ENCODE data around the gene PAPSS1. TPM values are rescaled to one million over a fixed set of nuclear protein-coding genes. Genes with fewer than 3 reads are reported as not detected.

PAPSS1 gene
- total RNA-seq, 3 donors from 2014 or later (not counting 1 experiment from before 2014, with no cell fraction given), result 10.2 to 21.3 (median 12.9) TPM

DNA sequence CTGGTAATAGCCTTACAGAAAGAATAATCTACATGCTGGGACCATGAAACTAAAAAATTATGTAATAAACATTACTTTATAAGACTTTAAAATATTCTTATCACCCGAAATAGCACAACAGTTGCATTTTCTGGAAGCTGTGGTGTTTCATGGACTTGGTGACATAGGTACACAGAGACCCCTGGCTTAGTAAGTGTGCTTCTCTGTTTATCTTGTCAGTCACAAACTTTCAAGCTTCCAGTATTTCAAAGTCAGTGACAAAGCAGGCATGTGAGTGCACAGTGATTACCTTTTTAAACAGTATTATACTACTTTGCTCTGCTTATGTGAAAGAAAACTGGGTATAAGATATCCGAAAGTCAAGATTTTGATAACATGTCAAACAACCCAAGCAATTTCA is 84.3 kb downstream of the PAPSS1 start:
- DNase-seq (no peak), ATAC-seq (no peak)
- H3K27ac ChIP-seq (ENCODE audit: low read length), result no peak overlapping the region
- H3K4me1 ChIP-seq (ENCODE audit: control insufficient read depth, insufficient read depth, low read length), result no peaks in the 10 kb centered on the region
- no peaks in the 10 kb centered on the region for H3K27me3 ChIP-seq (ENCODE audit: control insufficient read depth, insufficient read depth, low read length)
- TF ChIP-seq, protein P1, sequence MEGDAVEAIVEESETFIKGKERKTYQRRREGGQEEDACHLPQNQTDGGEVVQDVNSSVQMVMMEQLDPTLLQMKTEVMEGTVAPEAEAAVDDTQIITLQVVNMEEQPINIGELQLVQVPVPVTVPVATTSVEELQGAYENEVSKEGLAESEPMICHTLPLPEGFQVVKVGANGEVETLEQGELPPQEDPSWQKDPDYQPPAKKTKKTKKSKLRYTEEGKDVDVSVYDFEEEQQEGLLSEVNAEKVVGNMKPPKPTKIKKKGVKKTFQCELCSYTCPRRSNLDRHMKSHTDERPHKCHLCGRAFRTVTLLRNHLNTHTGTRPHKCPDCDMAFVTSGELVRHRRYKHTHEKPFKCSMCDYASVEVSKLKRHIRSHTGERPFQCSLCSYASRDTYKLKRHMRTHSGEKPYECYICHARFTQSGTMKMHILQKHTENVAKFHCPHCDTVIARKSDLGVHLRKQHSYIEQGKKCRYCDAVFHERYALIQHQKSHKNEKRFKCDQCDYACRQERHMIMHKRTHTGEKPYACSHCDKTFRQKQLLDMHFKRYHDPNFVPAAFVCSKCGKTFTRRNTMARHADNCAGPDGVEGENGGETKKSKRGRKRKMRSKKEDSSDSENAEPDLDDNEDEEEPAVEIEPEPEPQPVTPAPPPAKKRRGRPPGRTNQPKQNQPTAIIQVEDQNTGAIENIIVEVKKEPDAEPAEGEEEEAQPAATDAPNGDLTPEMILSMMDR (IDR thresholded peaks at IDR 0.05), result no peak
- H3K4me1 Mint-ChIP-seq, result no peaks in the 10 kb centered on the region
- no peak overlapping the region for H3K4me3 Mint-ChIP-seq
- WGBS (ENCODE audit: insufficient coverage), result no CpG with 5 or more reads among the region's 2 CpGs
- H3K27ac Mint-ChIP-seq, result no peak overlapping the region
- H3K36me3 Mint-ChIP-seq, result no peaks in the 10 kb centered on the region
- H3K4me3 ChIP-seq (ENCODE audit: low read length), result no peak overlapping the region
- intact Hi-C loops (cut with micrococcal nuclease), result no loop called here
- H3K9me3 Mint-ChIP-seq, result no peaks in the 10 kb centered on the region
- no peaks in the 10 kb centered on the region for H3K9me3 ChIP-seq (ENCODE audit: control insufficient read depth, insufficient read depth, low read length)
- no peaks in the 10 kb centered on the region for H3K27me3 Mint-ChIP-seq (ENCODE audit: low read depth in 2 of 2)
- peaks cover 3% of the 10 kb centered on the region for H3K36me3 ChIP-seq (ENCODE audit: control insufficient read depth, insufficient read depth, low read length)

- Histone ChIP-seq H3K9me3 (ENCODE audit: control insufficient read depth, insufficient read depth, low read length) (no peaks in the 10 kb centered on the region), H3K27me3 (ENCODE audit: control insufficient read depth, insufficient read depth, low read length) (no peaks in the 10 kb centered on the region), H3K4me3 (ENCODE audit: low read length) (no peak overlapping the region), H3K36me3 (ENCODE audit: control insufficient read depth, insufficient read depth, low read length) (peaks cover 3% of the 10 kb centered on the region), H3K4me1 (ENCODE audit: control insufficient read depth, insufficient read depth, low read length) (no peaks in the 10 kb centered on the region), H3K27ac (ENCODE audit: low read length) (no peak overlapping the region)
- intact Hi-C loops (cut with micrococcal nuclease), result no loop called here
- TF ChIP-seq, protein P1 (IDR thresholded peaks at IDR 0.05), result no peak
- Mint-ChIP-seq H3K27me3 (ENCODE audit: low read depth in 2 of 2) (no peaks in the 10 kb centered on the region), H3K9me3 (no peaks in the 10 kb centered on the region), H3K4me3 (no peak overlapping the region), H3K36me3 (no peaks in the 10 kb centered on the region), H3K27ac (no peak overlapping the region), H3K4me1 (no peaks in the 10 kb centered on the region)
- DNase-seq (no peak), ATAC-seq (no peak)
- WGBS (ENCODE audit: insufficient coverage), result 98% methylated on average over 6 of the region's 6 CpGs
Measured at GRCh38 chr4:107631560-107631959, 88.5 kb downstream of the PAPSS1 start.

DNA sequence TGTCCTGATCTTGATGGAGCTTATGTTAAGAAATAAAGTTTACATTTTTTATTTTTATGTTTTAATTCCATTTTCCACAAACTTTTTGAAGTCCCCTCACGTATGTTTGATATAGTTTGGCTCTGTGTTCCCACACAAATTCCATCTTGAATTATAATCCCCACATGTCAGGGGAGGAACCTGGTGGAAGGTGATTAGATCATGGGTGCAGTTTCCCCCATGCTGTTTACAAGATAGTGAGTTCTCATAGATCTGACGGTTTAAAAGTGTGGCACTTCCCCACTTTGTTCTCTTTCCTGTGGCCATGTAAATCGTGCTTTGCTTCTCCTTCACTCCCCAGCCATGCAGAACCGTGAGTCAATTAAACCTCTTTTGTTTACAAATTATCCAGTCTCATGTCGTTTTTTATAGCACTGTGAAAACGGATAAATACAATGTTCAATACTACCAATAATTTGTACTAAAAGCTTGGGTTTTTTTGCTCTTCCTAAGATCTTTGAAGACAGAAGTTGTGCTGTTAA is 89.8 kb downstream of the PAPSS1 start:
- no peak overlapping the region for H3K27ac ChIP-seq (ENCODE audit: low read length)
- H3K27ac Mint-ChIP-seq, result no peak overlapping the region
- no peaks in the 10 kb centered on the region for H3K27me3 ChIP-seq (ENCODE audit: control insufficient read depth, insufficient read depth, low read length)
- H3K9me3 Mint-ChIP-seq, result no peaks in the 10 kb centered on the region
- ATAC-seq (no peak), DNase-seq (no peak)
- H3K36me3 Mint-ChIP-seq, result no peaks in the 10 kb centered on the region
- H3K4me1 ChIP-seq (ENCODE audit: control insufficient read depth, insufficient read depth, low read length), result no peaks in the 10 kb centered on the region
- WGBS (ENCODE audit: insufficient coverage), result 72% methylated on average over 3 of the region's 6 CpGs
- H3K9me3 ChIP-seq (ENCODE audit: control insufficient read depth, insufficient read depth, low read length), result no peaks in the 10 kb centered on the region
- no peak overlapping the region for H3K4me3 Mint-ChIP-seq
- intact Hi-C loops (cut with micrococcal nuclease), result no loop called here
- no peak overlapping the region for H3K4me3 ChIP-seq (ENCODE audit: low read length)
- no peaks in the 10 kb centered on the region for H3K4me1 Mint-ChIP-seq
- TF ChIP-seq, protein P1 (IDR thresholded peaks at IDR 0.05), result no peak
- H3K36me3 ChIP-seq (ENCODE audit: control insufficient read depth, insufficient read depth, low read length), result peaks cover 3% of the 10 kb centered on the region
- no peaks in the 10 kb centered on the region for H3K27me3 Mint-ChIP-seq (ENCODE audit: low read depth in 2 of 2)

- Mint-ChIP-seq H3K4me3 (no peak overlapping the region), H3K4me1 (no peaks in the 10 kb centered on the region), H3K36me3 (no peaks in the 10 kb centered on the region), H3K9me3 (no peaks in the 10 kb centered on the region), H3K27me3 (ENCODE audit: low read depth in 2 of 2) (no peaks in the 10 kb centered on the region), H3K27ac (no peak overlapping the region)
- WGBS (ENCODE audit: insufficient coverage), result 71% methylated on average over 3 of the region's 3 CpGs
- Histone ChIP-seq H3K9me3 (ENCODE audit: control insufficient read depth, insufficient read depth, low read length) (no peaks in the 10 kb centered on the region), H3K36me3 (ENCODE audit: control insufficient read depth, insufficient read depth, low read length) (peaks cover 3% of the 10 kb centered on the region), H3K4me1 (ENCODE audit: control insufficient read depth, insufficient read depth, low read length) (no peaks in the 10 kb centered on the region), H3K27me3 (ENCODE audit: control insufficient read depth, insufficient read depth, low read length) (no peaks in the 10 kb centered on the region), H3K4me3 (ENCODE audit: low read length) (no peak overlapping the region), H3K27ac (ENCODE audit: low read length) (no peak overlapping the region)
- intact Hi-C loops (cut with micrococcal nuclease), result no loop called here
- no peak for ATAC-seq
- no peak for DNase-seq
- TF ChIP-seq, protein P1 (IDR thresholded peaks at IDR 0.05), result no peak
Measured at GRCh38 chr4:107629318-107629717, 90.7 kb downstream of the PAPSS1 start.
